Activated CD4-positive, alpha-beta T cell treated with anti-CD3 and anti-CD28 coated beads for 4 hours (primary cell): ENCODE data around the gene CPT2.

ENCODE experiments used
- DNase-seq, 2 donors: peaks; one replicate each; pipeline ENCODE4 v3.0.0-alpha.2; 2020

Gene CPT2

GRCh38 chr1:53196485-53197290 lies at the start of gene CPT2:
Gene CPT2 (plus strand): TSS chr1:53196824. CDS start chr1:53196944, 120 bp downstream.
- DNase-seq: peak; percentile 84 to 87

GRCh38 chr1:53147174-53147573 lies 49.5 kb upstream of the CPT2 start:
- DNase-seq: no peak

GRCh38 chr1:53148123-53148522 lies 48.5 kb upstream of the CPT2 start:
- DNase-seq: no peak

GRCh38 chr1:53153752-53154151 lies 42.9 kb upstream of the CPT2 start:
- no peak for DNase-seq

GRCh38 chr1:53154859-53155438 lies 41.7 kb upstream of the CPT2 start:
- no peak for DNase-seq

GRCh38 chr1:53155534-53155933 lies 41.1 kb upstream of the CPT2 start:
- no peak for DNase-seq

GRCh38 chr1:53155945-53156344 lies 40.7 kb upstream of the CPT2 start:
- no peak for DNase-seq

- no peak for DNase-seq
These were observed 39.8 kb upstream of the CPT2 start for GRCh38 chr1:53156783-53157182.

GRCh38 chr1:53158900-53159299 lies 37.7 kb upstream of the CPT2 start:
- DNase-seq: no peak

GRCh38 chr1:53160924-53161378 lies 35.7 kb upstream of the CPT2 start:
- DNase-seq: no peak

GRCh38 chr1:53162621-53163020 lies 34.0 kb upstream of the CPT2 start:
- DNase-seq: no peak

- no peak for DNase-seq
These were observed 33.3 kb upstream of the CPT2 start for GRCh38 chr1:53163291-53163768.

- no peak for DNase-seq
These were observed 31.1 kb upstream of the CPT2 start for GRCh38 chr1:53165408-53165961.

- no peak for DNase-seq
These were observed 30.3 kb upstream of the CPT2 start for GRCh38 chr1:53166366-53166765.

GRCh38 chr1:53166912-53167311 lies 29.7 kb upstream of the CPT2 start:
- no peak for DNase-seq

GRCh38 chr1:53172426-53173128 lies 24.0 kb upstream of the CPT2 start:
- no peak for DNase-seq

- no peak for DNase-seq
These were observed 21.4 kb upstream of the CPT2 start for GRCh38 chr1:53174971-53175913.

- no peak for DNase-seq
These were observed 20.0 kb upstream of the CPT2 start for GRCh38 chr1:53176452-53177208.

GRCh38 chr1:53180226-53180625 lies 16.4 kb upstream of the CPT2 start:
- no peak for DNase-seq

- no peak for DNase-seq
These were observed 15.7 kb upstream of the CPT2 start for GRCh38 chr1:53180951-53181350.

GRCh38 chr1:53182111-53182593 lies 14.5 kb upstream of the CPT2 start:
- DNase-seq: peak; percentile 66 to 78
